MM.1S (cell line): Measurements from ENCODE around the gene CLEC16A.

ENCODE experiments used
- DNase-seq: peaks from one replicate; pipeline ENCODE4 v3.0.0-alpha.2; 2015
- H2AFZ ChIP-seq: fragments of 300-600 bp; sonication (generic); 2 replicates; pipeline ENCODE4 v1.6.0; 2016; ENCODE audit warnings: antibody characterized with exemption, low read length
- H3F3A ChIP-seq: fragments of 300-600 bp; sonication (generic); 2 replicates; pipeline ENCODE4 v1.6.1; 2016; ENCODE audit warnings: mild to moderate bottlenecking, antibody characterized with exemption, low read length, moderate library complexity, mixed read lengths; ENCODE audit not compliant: insufficient read depth
- H3K27ac ChIP-seq: fragments of 300-600 bp; sonication (generic); 2 replicates; pipeline ENCODE4 v1.5.1; 2016; ENCODE audit warnings: mild to moderate bottlenecking, low read length
- H3K27me3 ChIP-seq: fragments of 300-600 bp; sonication (generic); replicated peaks from 2 replicates; pipeline ENCODE4 v1.6.0; 2016; ENCODE audit warnings: low read length; ENCODE audit not compliant: insufficient read depth
- H3K36me3 ChIP-seq: fragments of 300-600 bp; sonication (generic); replicated peaks from 2 replicates; pipeline ENCODE4 v1.6.1; 2016; ENCODE audit warnings: mild to moderate bottlenecking, low read length, mixed read lengths; ENCODE audit not compliant: insufficient read depth
- H3K4me1 ChIP-seq: fragments of 300-600 bp; sonication (generic); 2 replicates; pipeline ENCODE4 v1.6.1; 2016; ENCODE audit warnings: low read length, mixed read lengths
- H3K4me2 ChIP-seq: fragments of 300-600 bp; sonication (generic); 2 replicates; pipeline ENCODE4 v1.6.0; 2016; ENCODE audit warnings: low read depth, low read length
- H3K4me3 ChIP-seq: fragments of 300-600 bp; sonication (generic); 2 replicates; pipeline ENCODE4 v1.5.1; 2016; ENCODE audit warnings: low read length, mixed read lengths
- H3K79me2 ChIP-seq: fragments of 300-600 bp; sonication (generic); 2 replicates; pipeline ENCODE4 v1.6.1; 2016; ENCODE audit warnings: mixed run types, low read length, mixed read lengths
- H3K9ac ChIP-seq: fragments of 300-600 bp; sonication (generic); 2 replicates; pipeline ENCODE4 v1.6.1; 2016; ENCODE audit warnings: low read length, mixed read lengths
- H3K9me2 ChIP-seq: fragments of 300-600 bp; sonication (generic); replicated peaks from 2 replicates; pipeline ENCODE4 v1.6.1; 2016; ENCODE audit warnings: mild to moderate bottlenecking, low read length, mixed read lengths; ENCODE audit not compliant: insufficient read depth
- H3K9me3 ChIP-seq: fragments of 300-600 bp; sonication (generic); replicated peaks from 2 replicates; pipeline ENCODE4 v1.6.1; 2016; ENCODE audit warnings: mild to moderate bottlenecking, low read length, mixed read lengths; ENCODE audit not compliant: insufficient read depth
- H4K20me1 ChIP-seq: fragments of 300-600 bp; sonication (generic); 2 replicates; pipeline ENCODE4 v1.6.1; 2016; ENCODE audit warnings: mild to moderate bottlenecking, low read length, moderate library complexity, mixed read lengths; ENCODE audit not compliant: insufficient read depth
- CTCF ChIP-seq: fragments of 300-600 bp; sonication (generic); IDR thresholded peaks from 2 replicates; pipeline ENCODE4 v1.5.1; 2016; ENCODE audit warnings: antibody characterized with exemption, low read length, mixed read lengths
- EZH2 ChIP-seq: fragments of 300-600 bp; sonication (generic); optimal IDR thresholded peaks from 2 replicates; pipeline ENCODE3; 2017; ENCODE audit warnings: low read depth, mild to moderate bottlenecking, antibody characterized with exemption, low read length, mixed read lengths
- EZH2phosphoT487 ChIP-seq: fragments of 300-600 bp; sonication (generic); IDR thresholded peaks from 2 replicates; pipeline ENCODE4 v1.6.1; 2018; ENCODE audit warnings: antibody characterized with exemption, low read length

Gene CLEC16A

DNA sequence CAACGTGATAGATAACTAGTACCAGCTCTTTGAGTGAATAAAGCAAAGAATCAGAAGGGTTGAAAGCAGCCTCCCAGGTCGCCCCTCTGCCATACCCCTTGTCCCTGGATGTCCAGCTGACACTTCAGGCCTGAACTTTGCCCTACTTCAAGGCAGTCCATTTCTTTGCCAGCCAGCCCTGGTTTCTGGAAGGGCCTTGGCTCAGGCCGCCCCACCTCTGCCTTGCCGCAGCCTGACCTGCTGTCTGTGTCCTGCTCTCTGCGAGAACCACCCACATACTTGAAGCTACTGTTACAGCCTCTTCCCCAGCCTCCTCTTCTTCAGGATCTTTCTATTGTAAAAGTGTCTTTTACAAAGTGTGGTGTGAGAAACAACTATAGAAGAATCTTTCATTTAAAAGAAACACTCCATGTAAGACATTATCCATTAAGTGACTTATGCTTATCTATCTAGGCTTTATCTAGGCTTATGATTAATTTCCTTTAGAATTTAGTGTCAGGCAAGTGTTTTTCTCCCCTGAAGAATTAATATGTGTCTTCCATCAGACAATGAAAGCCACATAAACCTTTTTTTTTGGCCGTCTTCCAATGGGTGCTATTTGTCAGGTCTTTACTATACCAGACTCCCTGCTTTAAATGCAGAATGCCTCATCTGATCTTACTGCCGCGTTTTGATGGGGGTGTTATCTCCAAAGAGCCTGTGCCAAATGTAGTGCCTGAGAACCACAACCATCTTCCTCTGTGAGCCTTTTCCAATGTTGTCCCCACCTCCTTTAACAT lies 177.7 kb downstream of the CLEC16A start:
- H3F3A ChIP-seq, result no peaks in the 10 kb centered on the region
- no peaks in the 10 kb centered on the region for H3K9me3 ChIP-seq
- H3K9ac ChIP-seq, result no peak overlapping the region
- no peak overlapping the region for H2AFZ ChIP-seq
- H3K9me2 ChIP-seq, result no peaks in the 10 kb centered on the region
- no peak overlapping the region for H3K4me3 ChIP-seq
- H3K4me2 ChIP-seq, result no peak overlapping the region
- no peaks in the 10 kb centered on the region for H3K36me3 ChIP-seq
- no peak for DNase-seq
- H3K4me1 ChIP-seq, result no peaks in the 10 kb centered on the region
- no peaks in the 10 kb centered on the region for H3K79me2 ChIP-seq
- no peaks in the 10 kb centered on the region for H3K27me3 ChIP-seq
- no peak for TF ChIP-seq EZH2
- no peak for TF ChIP-seq EZH2phosphoT487
- no peak for TF ChIP-seq CTCF
- no peaks in the 10 kb centered on the region for H4K20me1 ChIP-seq
- H3K27ac ChIP-seq, result no peak overlapping the region

- TF ChIP-seq EZH2phosphoT487, result no peak
- TF ChIP-seq CTCF, result no peak
- no peak for TF ChIP-seq EZH2
- no peaks in the 10 kb centered on the region for H3K27me3 ChIP-seq
- no peak overlapping the region for H2AFZ ChIP-seq
- no peaks in the 10 kb centered on the region for H3K4me1 ChIP-seq
- H3K9ac ChIP-seq, result no peak overlapping the region
- DNase-seq, result no peak
- H3K9me2 ChIP-seq, result no peaks in the 10 kb centered on the region
- no peaks in the 10 kb centered on the region for H3K36me3 ChIP-seq
- no peaks in the 10 kb centered on the region for H4K20me1 ChIP-seq
- no peak overlapping the region for H3K27ac ChIP-seq
- H3K4me3 ChIP-seq, result no peak overlapping the region
- H3K4me2 ChIP-seq, result no peak overlapping the region
- H3K9me3 ChIP-seq, result no peaks in the 10 kb centered on the region
- H3K79me2 ChIP-seq, result no peaks in the 10 kb centered on the region
- H3F3A ChIP-seq, result no peaks in the 10 kb centered on the region
These were observed 179.3 kb downstream of the CLEC16A start for GRCh38 chr16:11123666-11124065.

GRCh38 chr16:11125936-11126335 lies 181.6 kb downstream of the CLEC16A start:
- Histone ChIP-seq H3K27me3 (no peaks in the 10 kb centered on the region), H3K4me2 (no peak overlapping the region), H3K27ac (no peak overlapping the region), H3K4me1 (no peaks in the 10 kb centered on the region), H4K20me1 (no peaks in the 10 kb centered on the region), H3K79me2 (no peaks in the 10 kb centered on the region), H2AFZ (no peak overlapping the region), H3K9me2 (no peaks in the 10 kb centered on the region), H3K36me3 (no peaks in the 10 kb centered on the region), H3K9me3 (no peaks in the 10 kb centered on the region), H3K9ac (no peak overlapping the region), H3F3A (no peaks in the 10 kb centered on the region), H3K4me3 (no peak overlapping the region)
- DNase-seq, result no peak
- TF ChIP-seq EZH2phosphoT487 (no peak), CTCF (no peak), EZH2 (no peak)
